Limb (tissue), 2 donors: ENCODE measurements around the gene CLIC4.
"Not testable (repeated sequence)": the region's sequence is repeated elsewhere in the genome, so short reads cannot be mapped to it uniquely, and the experiment has no call there.

Source experiments
- DNase-seq, 2 donors: peaks; one replicate each; pipeline ENCODE4 v3.0.0-alpha.2; 2016; ENCODE audit errors: extremely low spot score in 2 of 2

CLIC4 gene

DNA sequence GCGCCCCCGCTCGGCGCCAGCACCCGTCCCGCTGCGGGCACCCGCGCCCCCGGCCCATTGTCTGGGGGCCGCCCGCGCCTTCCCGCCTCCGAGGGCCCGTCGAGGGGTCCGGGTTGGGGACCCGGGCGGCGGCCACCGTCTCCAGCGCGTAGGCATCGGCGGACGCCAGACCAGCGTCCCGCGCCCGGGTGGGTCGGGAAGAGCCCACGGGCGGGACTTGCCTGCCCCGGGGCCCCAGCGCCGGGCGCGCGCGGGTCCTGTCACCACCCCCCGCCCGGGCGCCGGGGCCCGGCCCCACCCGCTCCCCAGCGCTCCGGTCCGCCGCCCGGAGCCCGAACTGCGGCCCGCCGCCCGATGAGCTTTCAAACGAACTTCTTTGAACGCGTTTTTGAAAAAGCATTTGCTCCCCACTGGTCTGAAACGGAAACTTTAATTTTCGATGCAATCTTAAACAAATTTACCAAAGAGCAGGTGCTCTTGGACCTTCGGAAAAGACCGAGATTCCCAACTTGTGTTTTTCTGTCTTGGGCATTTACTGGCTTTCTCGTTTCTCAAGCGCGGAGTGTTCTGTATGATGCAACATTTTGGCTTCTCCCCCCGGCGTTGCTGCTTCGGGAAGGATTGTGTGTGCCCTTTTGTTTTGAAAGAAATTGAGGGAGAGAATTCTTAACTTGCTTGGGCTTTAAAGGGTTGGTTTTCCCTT, 615 bp downstream of the CLIC4 start:
- no peak for DNase-seq

GRCh38 chr1:24748191-24749121, 3.2 kb downstream of the CLIC4 start:
- DNase-seq, result no peak

DNA sequence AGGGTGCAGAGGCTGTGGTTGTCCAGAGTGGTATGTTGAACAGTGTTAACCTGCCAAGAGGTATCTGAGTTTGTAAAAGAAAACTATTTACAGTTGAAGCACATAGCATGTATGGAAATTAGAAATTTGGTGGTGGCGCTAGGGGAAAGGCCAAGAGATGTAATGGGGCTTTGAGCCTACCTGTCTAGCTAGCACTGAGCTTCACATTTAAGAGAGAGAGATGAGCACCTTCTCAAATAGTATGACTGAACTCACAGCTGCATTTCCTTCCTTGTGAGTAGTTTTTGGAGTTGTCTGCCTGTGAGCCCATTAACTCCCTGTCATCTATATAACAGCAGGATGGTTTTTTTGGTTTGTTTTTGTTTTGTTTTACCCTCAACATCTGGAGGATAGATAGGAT, 4.0 kb downstream of the CLIC4 start:
- no peak for DNase-seq

- no peak for DNase-seq
Measured at GRCh38 chr1:24749886-24750285, 4.6 kb downstream of the CLIC4 start.

DNA sequence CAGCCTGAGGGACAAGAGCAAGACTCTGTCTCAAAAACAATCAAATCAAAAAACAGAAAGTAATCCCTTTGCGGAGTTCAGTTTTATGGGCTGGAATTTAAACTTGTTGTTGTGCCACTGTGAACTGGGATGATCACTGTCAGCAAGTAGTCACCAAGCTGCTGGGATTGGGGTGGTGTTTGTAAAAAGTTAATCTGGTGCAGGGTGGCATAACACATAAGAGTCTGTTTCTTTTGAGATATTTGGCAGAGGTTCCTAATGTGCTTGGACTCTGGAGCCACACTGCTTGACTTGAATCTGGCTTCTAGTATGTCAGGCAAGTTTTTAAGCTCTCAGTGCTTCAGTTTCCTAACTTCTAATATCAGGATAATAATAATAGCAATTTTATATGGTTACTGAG, 6.6 kb downstream of the CLIC4 start:
- no peak for DNase-seq

DNA sequence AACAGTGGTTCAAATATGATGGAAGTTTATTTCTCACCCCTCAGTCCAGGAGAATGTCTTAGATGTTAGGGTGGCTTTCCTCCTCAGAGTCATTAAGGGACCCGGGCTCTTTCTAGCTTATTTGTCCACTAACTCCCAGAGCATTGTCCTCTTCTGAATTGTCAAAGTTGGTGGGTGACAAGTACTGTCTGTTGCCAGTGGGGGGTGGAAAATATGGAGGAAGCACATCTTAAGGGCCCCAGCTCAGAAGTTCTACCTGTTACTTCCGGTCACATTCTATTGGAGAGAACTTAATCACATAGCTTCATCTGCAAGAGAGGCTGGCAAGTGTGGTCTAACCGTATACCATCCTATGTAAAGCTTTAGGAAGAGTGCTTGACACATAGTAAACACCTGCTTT, 7.1 kb downstream of the CLIC4 start:
- no peak for DNase-seq

DNA sequence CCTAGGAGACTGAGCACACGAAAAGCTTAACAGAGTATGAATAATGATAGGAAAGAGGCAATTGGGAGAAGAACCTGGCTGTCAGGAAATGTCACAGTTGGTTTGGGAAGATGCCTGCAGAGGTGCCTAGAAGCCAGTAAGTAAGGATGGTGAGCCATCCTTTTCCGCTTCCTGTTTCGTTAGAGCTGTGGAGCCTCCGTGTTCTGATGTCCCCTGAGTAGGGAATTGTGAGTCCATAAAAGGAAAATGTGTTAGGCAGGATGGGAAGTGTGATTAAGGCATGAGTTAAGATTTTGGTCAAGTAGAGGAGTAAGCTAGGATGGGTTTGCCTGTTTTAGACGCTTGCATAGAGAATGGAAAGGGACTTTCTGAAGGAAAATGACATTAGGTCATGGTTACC, 9.0 kb downstream of the CLIC4 start:
- no peak for DNase-seq

DNA sequence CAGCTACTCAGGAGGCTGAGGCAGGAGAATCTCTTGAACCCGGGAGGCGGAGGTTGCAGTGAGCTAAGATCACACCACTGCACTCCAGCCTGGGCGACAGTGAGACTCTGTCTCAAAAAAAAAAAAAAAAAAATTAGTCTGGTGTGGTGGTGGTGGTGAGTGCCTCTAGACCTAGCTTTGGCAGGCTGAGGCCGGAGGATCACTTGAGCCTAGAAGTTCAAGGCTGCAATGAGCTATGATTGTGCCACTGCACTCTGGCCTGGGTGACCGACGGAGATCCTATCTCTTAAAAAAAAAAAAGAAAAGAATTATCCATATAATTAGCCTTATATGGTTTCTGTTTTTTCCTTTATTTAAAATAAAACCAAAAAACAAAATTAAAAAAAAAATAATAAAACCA, 10.1 kb downstream of the CLIC4 start:
- not testable (repeated sequence) for DNase-seq

DNA sequence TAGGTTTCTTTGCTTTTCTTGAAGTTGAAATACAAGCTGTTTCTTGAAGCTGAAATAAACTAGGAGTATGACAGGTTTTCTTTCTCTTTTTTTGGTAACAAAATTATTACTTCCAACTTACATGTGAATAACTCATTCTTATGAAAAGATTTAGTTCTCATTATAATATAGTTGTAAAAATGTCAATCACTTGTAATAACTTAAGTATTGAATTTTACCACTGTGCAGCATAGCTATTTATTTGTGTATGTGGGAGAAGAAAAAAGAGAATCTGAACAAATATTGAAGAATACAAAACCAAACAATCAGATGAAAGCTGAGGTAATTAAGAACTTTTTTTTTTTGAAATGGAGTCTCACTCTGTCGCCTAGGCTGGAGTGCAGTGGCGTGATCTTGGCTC, 11.1 kb downstream of the CLIC4 start:
- DNase-seq, result no peak

DNA sequence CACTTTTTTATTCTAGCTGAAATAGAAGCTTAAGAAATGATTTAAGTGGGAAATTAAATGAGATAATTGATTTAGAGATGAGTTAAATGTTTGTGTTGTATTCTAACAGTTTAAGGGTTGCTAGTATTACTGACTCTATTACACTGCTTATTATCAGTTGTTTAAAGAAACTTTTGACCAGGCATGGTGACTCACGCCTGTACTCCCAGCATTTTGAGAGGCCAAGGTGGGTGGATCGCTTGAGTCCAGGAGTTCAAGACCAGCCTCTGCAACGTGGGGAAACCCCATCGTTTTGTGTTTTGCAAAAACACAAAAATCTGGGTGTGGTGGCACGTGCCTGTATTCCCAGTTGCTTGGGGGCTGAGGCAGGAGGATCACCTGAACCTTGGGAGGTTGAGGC, 14.2 kb downstream of the CLIC4 start:
- no peak for DNase-seq

GRCh38 chr1:24761582-24761981, 16.3 kb downstream of the CLIC4 start:
- DNase-seq, result no peak

- no peak for DNase-seq
Measured at GRCh38 chr1:24762133-24762676, 17.0 kb downstream of the CLIC4 start.

- DNase-seq, result no peak
Measured at GRCh38 chr1:24763671-24764070, 18.4 kb downstream of the CLIC4 start.

DNA sequence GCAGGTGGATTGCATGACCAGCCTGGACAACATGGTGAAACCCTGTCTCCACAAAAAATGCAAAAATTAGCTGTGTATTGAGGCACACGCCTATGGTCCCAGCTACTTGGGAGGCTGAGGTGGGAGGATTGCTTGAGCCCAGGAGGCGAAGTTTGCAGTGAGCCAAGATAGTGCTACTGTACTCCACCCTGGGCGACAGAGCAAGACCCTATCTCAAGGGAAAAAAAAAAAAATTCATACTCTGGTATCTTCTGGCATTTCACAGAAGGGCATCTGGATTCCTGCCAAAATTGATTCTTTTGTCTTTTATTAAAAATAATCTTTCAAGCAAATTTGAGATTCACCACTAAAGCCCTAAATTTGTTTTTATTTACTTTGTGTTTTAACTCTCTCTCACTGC, 19.2 kb downstream of the CLIC4 start:
- no peak for DNase-seq

- DNase-seq, result no peak
Measured at GRCh38 chr1:24764848-24765247, 19.6 kb downstream of the CLIC4 start.

DNA sequence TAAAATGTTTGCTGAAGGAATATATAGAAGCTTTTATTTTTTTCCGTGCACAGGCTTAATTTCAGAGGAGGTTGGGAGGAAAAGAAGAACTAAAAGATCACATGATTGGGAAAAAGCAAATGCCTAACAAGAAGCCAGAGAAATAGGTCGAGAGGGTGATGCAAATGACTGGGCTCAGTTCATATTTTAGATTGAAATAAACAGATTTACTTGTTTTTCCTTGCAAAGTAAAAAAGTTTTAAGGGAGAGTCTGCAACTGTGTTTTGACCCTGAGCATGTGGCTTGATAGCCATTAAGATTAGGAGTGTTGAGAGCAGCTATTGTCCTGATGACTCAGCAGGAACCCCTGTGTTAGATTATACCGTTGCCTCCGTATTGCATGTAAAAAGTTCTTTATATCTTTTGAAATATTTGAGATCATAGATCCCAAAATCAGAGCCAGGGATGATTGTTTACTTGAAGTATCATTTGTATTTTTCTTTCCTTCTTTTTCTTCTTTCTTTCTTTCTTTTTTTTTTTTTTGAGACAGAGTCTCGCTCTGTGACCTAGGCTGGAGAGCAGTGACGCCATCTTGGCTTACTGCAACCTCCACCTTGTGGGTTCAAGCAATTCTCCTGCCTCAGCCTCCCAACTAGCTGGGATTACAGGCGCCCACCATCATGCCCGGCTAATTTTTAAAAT, 20.2 kb downstream of the CLIC4 start:
- no peak for DNase-seq

GRCh38 chr1:24767351-24767750, 22.1 kb downstream of the CLIC4 start:
- DNase-seq, result no peak

- DNase-seq, result no peak
Measured at GRCh38 chr1:24768873-24769605, 23.8 kb downstream of the CLIC4 start.

GRCh38 chr1:24769656-24770651, 24.7 kb downstream of the CLIC4 start:
- peak in 1 of 2 donors; percentile 71 for DNase-seq

GRCh38 chr1:24770881-24771280, 25.6 kb downstream of the CLIC4 start:
- no peak for DNase-seq
